H1 (cell line): Measurements from ENCODE around the gene TMEM51. TPM values are rescaled to one million over a fixed set of nuclear protein-coding genes. Genes with fewer than 3 reads are reported as not detected.

ENCODE experiments used
- CTCF ChIA-PET: fragments of 300-600 bp; sonication (Branson Sonifier 250); formaldehyde crosslinking; loops from one replicate; lab custom pipeline; 2021; ENCODE audit not compliant: partially characterized antibody; lab: Charles Lee
- POLR2A ChIA-PET: fragments of 300-600 bp; sonication (Branson Sonifier 250); formaldehyde crosslinking; loops from one replicate; lab custom pipeline; 2021; ENCODE audit warnings: inconsistent platforms; ENCODE audit not compliant: partially characterized antibody; lab: Charles Lee
- DNase-seq, 2 experiments: peaks; one replicate each; pipeline versions ENCODE4 v3.0.0 to v3.0.0-alpha.2; 2010 to 2022; ENCODE audit warnings: low spot score in 2 of 2, low read depth in 1 of 2, mixed read lengths in 1 of 2
- FAIRE-seq: peaks from 2 replicates; lab custom pipeline; 2011; peaks lifted over from hg19 to GRCh38; lab: Jason Lieb, UNC
- H2AFZ ChIP-seq: 2 replicates; pipeline ENCODE4 v1.8.1; 2012; ENCODE audit warnings: low read length, inconsistent platforms
- H2AK5ac ChIP-seq: 2 replicates; pipeline ENCODE4 v1.6.1; 2013; ENCODE audit warnings: low read depth, low read length
- H2BK120ac ChIP-seq: replicated peaks from 2 replicates; pipeline ENCODE3; 2013; ENCODE audit warnings: low read depth, low read length, inconsistent platforms
- H2BK12ac ChIP-seq: 2 replicates; pipeline ENCODE4 v1.6.1; 2013; ENCODE audit warnings: low read depth, low read length
- H2BK15ac ChIP-seq: 2 replicates; pipeline ENCODE4 v1.6.1; 2013; ENCODE audit warnings: low read length
- H2BK20ac ChIP-seq: 2 replicates; pipeline ENCODE4 v1.6.1; 2013; ENCODE audit warnings: low read length
- H2BK5ac ChIP-seq: 2 replicates; pipeline ENCODE4 v1.6.1; 2013; ENCODE audit warnings: low read depth, low read length
- H3K14ac ChIP-seq: 2 replicates; pipeline ENCODE4 v1.6.1; 2013; ENCODE audit warnings: inconsistent platforms; ENCODE audit not compliant: insufficient read length
- H3K18ac ChIP-seq: 2 replicates; pipeline ENCODE4 v1.6.1; 2013; ENCODE audit warnings: low read length; ENCODE audit errors: extremely low read depth
- H3K23ac ChIP-seq: 2 replicates; pipeline ENCODE4 v1.6.1; 2013; ENCODE audit warnings: inconsistent platforms; ENCODE audit not compliant: insufficient read length
- H3K23me2 ChIP-seq: 2 replicates; pipeline ENCODE4 v1.6.1; 2013; ENCODE audit warnings: low read depth, low read length
- H3K27ac ChIP-seq: 2 replicates; pipeline ENCODE4 v1.6.1; 2011; ENCODE audit warnings: low read depth, low read length, inconsistent platforms
- H3K27me3 ChIP-seq, 4 experiments: replicated peaks in 1 of 4; 1 replicate in 1 of 4; 2 replicates in 3 of 4; pipeline versions ENCODE4 v1.6.1 to v1.8.1; 2011 to 2013; ENCODE audit warnings: low read length in 3 of 4, mild to moderate bottlenecking in 3 of 4, inconsistent platforms in 2 of 4, mixed read lengths in 2 of 4, moderate library complexity in 1 of 4; ENCODE audit not compliant: control insufficient read depth in 3 of 4, insufficient read depth in 3 of 4; ENCODE audit errors: extremely low read depth in 1 of 4
- H3K36me3 ChIP-seq, 4 experiments: 2 replicates each; pipeline versions ENCODE4 v1.6.1 to v1.8.1; 2011 to 2013; ENCODE audit warnings: mild to moderate bottlenecking in 4 of 4, low read length in 3 of 4, moderate library complexity in 2 of 4, control low read depth in 1 of 4, inconsistent platforms in 1 of 4; ENCODE audit not compliant: insufficient read depth in 4 of 4, control insufficient read depth in 2 of 4
- H3K4ac ChIP-seq: replicated peaks from 2 replicates; pipeline ENCODE3; 2013; ENCODE audit warnings: low read length, low read depth, mixed read lengths, inconsistent platforms; ENCODE audit not compliant: insufficient read length
- H3K4me1 ChIP-seq, 4 experiments: replicated peaks in 1 of 4; 1 replicate in 1 of 4; 2 replicates in 3 of 4; pipeline versions ENCODE4 v1.6.1 to v1.8.1; 2011 to 2013; ENCODE audit warnings: low read length in 3 of 4, inconsistent platforms in 2 of 4, mixed read lengths in 1 of 4; ENCODE audit not compliant: insufficient read depth in 4 of 4, control insufficient read depth in 3 of 4
- H3K4me2 ChIP-seq, 2 experiments: 2 replicates each; pipeline versions ENCODE4 v1.6.1 to v1.8.1; 2011 to 2013; ENCODE audit warnings: low read depth in 2 of 2, low read length in 2 of 2, control low read depth in 1 of 2, inconsistent platforms in 1 of 2, mild to moderate bottlenecking in 1 of 2; ENCODE audit not compliant: insufficient read depth in 1 of 2
- H3K4me3 ChIP-seq, 4 experiments: fragments of 200-600, 300-600 bp in 1 of 4; sonication (generic), shearing (Covaris generic), sonication (Bioruptor Twin) in 1 of 4; 2 replicates each; pipeline versions ENCODE4 v1.5.1 to v1.8.1; 2011 to 2016; ENCODE audit warnings: low read length in 4 of 4, low read depth in 3 of 4, control low read depth in 2 of 4, inconsistent platforms in 2 of 4, mild to moderate bottlenecking in 2 of 4, mixed read lengths in 1 of 4, moderate library complexity in 1 of 4; ENCODE audit not compliant: insufficient read depth in 2 of 4; ENCODE audit errors: extremely low read depth in 1 of 4
- H3K56ac ChIP-seq: replicated peaks from 2 replicates; pipeline ENCODE3; 2013; ENCODE audit warnings: low read depth, mild to moderate bottlenecking, mixed read lengths, low read length, inconsistent platforms; ENCODE audit not compliant: insufficient read length
- H3K79me1 ChIP-seq: 2 replicates; pipeline ENCODE4 v1.6.1; 2013; ENCODE audit warnings: low read depth, low read length, control low read depth
- H3K79me2 ChIP-seq, 2 experiments: 2 replicates each; pipeline versions ENCODE4 v1.6.1 to v1.8.1; 2012 to 2013; ENCODE audit warnings: low read length in 2 of 2, mild to moderate bottlenecking in 2 of 2, inconsistent platforms in 1 of 2; ENCODE audit not compliant: insufficient read depth in 2 of 2, control insufficient read depth in 1 of 2
- H3K9ac ChIP-seq, 4 experiments: replicated peaks in 1 of 4; 1 replicate in 1 of 4; 2 replicates in 3 of 4; pipeline versions ENCODE4 v1.6.1 to v1.8.1; 2011 to 2013; ENCODE audit warnings: low read depth in 3 of 4, low read length in 3 of 4, control low read depth in 2 of 4, mild to moderate bottlenecking in 2 of 4, moderate library complexity in 2 of 4, inconsistent platforms in 1 of 4; ENCODE audit errors: extremely low read depth in 1 of 4
- H3K9me3 ChIP-seq, 2 experiments: 2 replicates each; pipeline versions ENCODE4 v1.6.1 to v1.8.1; 2012 to 2013; ENCODE audit warnings: mild to moderate bottlenecking in 2 of 2, moderate library complexity in 2 of 2, control low read depth in 1 of 2, inconsistent platforms in 1 of 2, low read depth in 1 of 2, low read length in 1 of 2, mixed read lengths in 1 of 2; ENCODE audit not compliant: insufficient read depth in 2 of 2
- H4K20me1 ChIP-seq, 2 experiments: replicated peaks in 1 of 2; 2 replicates each; pipeline versions ENCODE3 to v1.8.1; 2011 to 2013; ENCODE audit warnings: inconsistent platforms in 2 of 2, low read length in 2 of 2, mild to moderate bottlenecking in 1 of 2; ENCODE audit not compliant: insufficient read depth in 2 of 2, control insufficient read depth in 1 of 2
- H4K5ac ChIP-seq: 2 replicates; pipeline ENCODE4 v1.6.1; 2013; ENCODE audit warnings: low read length, low read depth, mixed read lengths, inconsistent platforms; ENCODE audit not compliant: insufficient read length
- H4K8ac ChIP-seq: 2 replicates; pipeline ENCODE4 v1.8.0; 2013; ENCODE audit warnings: mild to moderate bottlenecking, moderate library complexity, low read length, inconsistent platforms; ENCODE audit not compliant: insufficient read depth; ENCODE audit errors: extremely low read depth
- H4K91ac ChIP-seq: replicated peaks from 2 replicates; pipeline ENCODE3; 2013; ENCODE audit warnings: low read length, mixed read lengths, inconsistent platforms; ENCODE audit not compliant: insufficient read length
- TEAD4 ChIP-seq: IDR thresholded peaks from 2 replicates; pipeline ENCODE4 v1.6.1; 2012; ENCODE audit warnings: low read depth, low read length, inconsistent platforms, mixed read lengths
- WGBS, 2 experiments: shearing (Covaris generic) in 1 of 2; methylation state at CpG; one replicate each; pipeline versions ENCODE4 v1.1.6 to v1.1.7; 2013 to 2015; ENCODE audit warnings: low lambda C conversion rate in 2 of 2, mixed read lengths in 2 of 2, inconsistent platforms in 1 of 2, low coverage in 1 of 2, missing lambda C conversion rate in 1 of 2; ENCODE audit not compliant: insufficient replicate concordance in 2 of 2, insufficient coverage in 1 of 2, insufficient read length in 1 of 2; ENCODE audit errors: extremely low coverage in 1 of 2, missing lambda C conversion rate in 1 of 2; 5-methylcytosine and 5-hydroxymethylcytosine counted together
- polyA plus RNA-seq, 7 experiments: library from polyadenylated mRNA; depleted of rRNA in 3 of 7; stranded (reverse) in 5 of 7; unstranded in 2 of 7; fragments of >200 nt in 5 of 7; fragments of 200-250 nt in 2 of 7; gene quantifications; 1 replicate in 5 of 7; 2 replicates in 1 of 7; 4 replicates in 1 of 7; pipeline versions ENCODE4 v1.2.1 to v1.2.3, GENCODE V29; 2011 to 2013; ENCODE audit warnings: missing spikeins in 2 of 7, mixed read lengths in 2 of 7
- total RNA-seq: library from RNA; stranded (reverse); fragmentation: NEBNext Ultra II Directional; extraction: Animal tissue kit (Norgen Biotek cat#: 25700); gene quantifications from 2 replicates; pipeline ENCODE4 v1.2.1, GENCODE V29; 2021

TMEM51 gene
- total and polyA plus RNA-seq, 2 of the 8 experiments (the other 6 are each of a cell fraction or from before 2014, with no cell fraction given), result 9.9 to 10.7 TPM

DNA sequence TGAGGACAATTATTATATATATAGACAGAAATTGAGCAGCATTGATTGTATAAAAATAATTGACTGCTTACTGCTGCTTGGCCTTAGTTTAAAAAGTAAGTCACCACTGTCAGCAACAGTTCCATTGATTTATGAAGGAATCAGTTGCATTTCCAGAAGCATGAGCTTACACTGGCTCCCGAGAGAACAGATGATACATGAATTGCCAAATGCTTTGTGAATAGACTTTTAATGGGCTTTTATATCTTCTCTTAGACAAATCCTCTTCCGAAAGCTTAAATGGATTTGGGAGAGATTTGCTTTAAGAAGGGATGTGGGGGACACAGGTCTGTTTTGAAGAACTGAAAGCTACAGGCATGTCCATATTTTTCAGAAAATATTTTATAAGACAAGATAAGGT is 101.0 kb downstream of the TMEM51 start:
- Histone ChIP-seq H3K27me3 (no peaks in the 10 kb centered on the region), H2AFZ (no peak overlapping the region), H2BK5ac (no peak overlapping the region), H4K20me1 (no peaks in the 10 kb centered on the region), H3K36me3 (no peaks in the 10 kb centered on the region), H3K23me2 (no peaks in the 10 kb centered on the region), H2BK15ac (no peak overlapping the region), H3K14ac (no peak overlapping the region), H4K91ac (no peak overlapping the region), H3K9me3 (no peaks in the 10 kb centered on the region), H3K56ac (no peak overlapping the region), H3K23ac (no peak overlapping the region), H3K79me2 (no peaks in the 10 kb centered on the region), H3K9ac (no peak overlapping the region), H3K79me1 (no peaks in the 10 kb centered on the region), H3K18ac (no peak overlapping the region), H4K8ac (no peak overlapping the region), H3K4me2 (no peak overlapping the region), H3K4ac (no peak overlapping the region), H2BK120ac (no peak overlapping the region), H2BK12ac (no peak overlapping the region), H3K4me3 (no peak overlapping the region), H3K27ac (no peak overlapping the region), H2BK20ac (no peak overlapping the region), H3K4me1 (peaks cover 0 to under 1% (median 0%) of the 10 kb centered on the region in 4 experiments; a peak in 1 of 7 replicates), H4K5ac (no peak overlapping the region), H2AK5ac (no peak overlapping the region)
- WGBS, 2 experiments, result 89% methylated on average over 2 of the region's 2 CpGs; no CpG with 5 or more reads in 1 of the 2 experiments
- POLR2A ChIA-PET, result interaction anchor here (0.7 kb wide), 1 partner anchor 10 kb away, joined by 3 read pairs; no protein-coding TSS in a partner anchor
- DNase-seq, result no peak
- CTCF ChIA-PET, result interaction anchor here (0.8 to 2.7 kb wide), 3 partner anchors 17 to 155 kb away, joined by 3 to 14 read pairs (median 4); no protein-coding TSS in a partner anchor
- no peak for FAIRE-seq
- TF ChIP-seq TEAD4, result no peak
